Upper lobe of left lung (tissue), 6 donors: ENCODE data around the gene ZNF658. TPM values are rescaled to one million over a fixed set of nuclear protein-coding genes. Genes with fewer than 3 reads are reported as not detected.
"Not testable (repeated sequence)": the region's sequence is repeated elsewhere in the genome, so short reads cannot be mapped to it uniquely, and the experiment has no call there.

Source experiments
- ATAC-seq, 2 donors: fragments of 200-7000 bp; cut with Tn5 transposase; one replicate each; pipeline ENCODE4 v1.9.1; 2022; ENCODE audit warnings: mild to moderate bottlenecking in 2 of 2, moderate library complexity in 2 of 2; ENCODE audit not compliant: low FRiP score in 2 of 2
- DNase-seq, 2 donors: peaks; one replicate each; pipeline ENCODE4 v3.0.0-alpha.2; 2019 to 2020
- H3K27ac ChIP-seq, 4 donors: fragments of 200-600 bp; sonication (generic); one replicate each; pipeline ENCODE4 v1.5.1; 2016 to 2019
- H3K27me3 ChIP-seq, 4 donors: fragments of 200-600 bp; sonication (generic); one replicate each; pipeline ENCODE4 v1.5.1; 2017 to 2019
- H3K36me3 ChIP-seq, 4 donors: fragments of 200-600 bp; sonication (generic); one replicate each; pipeline ENCODE4 v1.5.1; 2016 to 2019
- H3K4me1 ChIP-seq, 4 donors: fragments of 200-600 bp; sonication (generic); one replicate each; pipeline ENCODE4 v1.5.1; 2018 to 2019
- H3K4me3 ChIP-seq, 4 donors: fragments of 200-600 bp; sonication (generic); one replicate each; pipeline ENCODE4 v1.5.1; 2017 to 2019; ENCODE audit warnings: mild to moderate bottlenecking in 2 of 4, moderate library complexity in 1 of 4
- H3K9me3 ChIP-seq, 4 donors: fragments of 200-600 bp; sonication (generic); one replicate each; pipeline ENCODE4 v1.5.1; 2018 to 2019
- POLR2A ChIP-seq, 4 donors: fragments of 450-650 bp; IDR thresholded peaks; one replicate each; pipeline ENCODE4 v1.5.1; 2016 to 2017; ENCODE audit warnings: antibody characterized with exemption in 4 of 4, mild to moderate bottlenecking in 2 of 4
- POLR2AphosphoS5 ChIP-seq, 2 donors: sonication (generic); formaldehyde crosslinking; IDR thresholded peaks; one replicate each; pipeline ENCODE4 v1.5.1; 2017; ENCODE audit warnings: antibody characterized with exemption in 2 of 2
- WGBS, 2 donors: methylation state at CpG; one replicate each; pipeline ENCODE4 v1.1.5; 2017 to 2018; 5-methylcytosine and 5-hydroxymethylcytosine counted together
- total RNA-seq, 6 donors: library from RNA; depleted of rRNA in 4 of 6; stranded (reverse); fragments of >200 nt in 4 of 6; gene quantifications; one replicate each; pipeline versions ENCODE4 v1.1.0 to v1.2.1, GENCODE V29; 2016 to 2021
- donor health status: DM: no; HTN: no; CAD: no; lungs with moderate emphysema.
- donor health status: DM: no; HTN: yes; CAD: no; lungs with severe emphysema.

Gene ZNF658
- total RNA-seq = 1 to 10 TPM in 5 of 6 donors, under 1 TPM in 1; 0.55 to 6.8 (median 4.6) TPM

DNA sequence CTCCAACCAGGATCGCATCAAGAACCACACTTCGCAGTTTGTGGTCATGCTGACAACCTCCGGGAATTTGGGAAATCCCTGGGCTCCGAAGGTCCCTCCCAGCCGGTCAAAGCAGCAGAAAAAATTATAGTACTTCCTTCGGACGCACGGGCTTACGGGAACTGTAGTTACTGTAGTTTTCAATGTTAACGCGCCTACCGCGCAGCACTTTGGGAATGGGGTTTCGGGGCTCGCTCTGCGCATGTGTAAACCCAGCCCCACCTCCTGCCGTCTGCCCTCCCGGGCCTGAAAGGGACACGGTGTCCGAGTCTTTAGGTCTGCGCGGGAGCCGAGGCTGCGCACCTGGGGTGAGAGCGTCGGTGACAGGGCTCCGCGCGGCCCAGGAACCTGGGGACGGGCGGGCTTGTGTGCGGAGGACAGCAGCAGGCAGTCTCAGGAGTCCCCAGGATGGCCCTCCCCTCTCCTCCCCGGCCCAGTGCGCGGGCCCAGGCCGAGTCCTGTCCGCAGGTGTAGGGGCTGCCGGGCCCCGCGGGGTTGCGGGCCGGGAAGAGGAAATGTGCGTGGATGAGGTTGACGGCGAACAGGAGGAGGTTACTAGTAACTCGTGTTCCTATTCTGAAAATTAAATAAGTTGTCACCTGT, at the start of gene ZNF658:
ZNF658 (plus strand) TSS at position 236 of the 642 bp plus-strand sequence. CDS start 2,837 bp downstream, outside the sequence.
- DNase-seq (peak; percentile 83 to 88), ATAC-seq (peak; percentile 98 to 99)
- TF ChIP-seq POLR2AphosphoS5 (IDR thresholded peaks at IDR 0.05) = peak in 1 of 2 donors; percentile 52
- peak in 1 of 4 donors; percentile 34 for TF ChIP-seq POLR2A (IDR thresholded peaks at IDR 0.05)
- not testable (repeated sequence) for H3K4me1 ChIP-seq, H3K36me3 ChIP-seq, H3K27me3 ChIP-seq, H3K9me3 ChIP-seq
- Histone ChIP-seq H3K27ac (peak within 1 kb of the TSS in 3 of 4 donors; percentile 61 to 81 (median 69)), H3K4me3 (peak within 1 kb of the TSS; percentile 1 to 58 (median 50))
- WGBS, 2 donors = 0% methylated on average over 16 to 26 of the region's 46 CpGs

DNA sequence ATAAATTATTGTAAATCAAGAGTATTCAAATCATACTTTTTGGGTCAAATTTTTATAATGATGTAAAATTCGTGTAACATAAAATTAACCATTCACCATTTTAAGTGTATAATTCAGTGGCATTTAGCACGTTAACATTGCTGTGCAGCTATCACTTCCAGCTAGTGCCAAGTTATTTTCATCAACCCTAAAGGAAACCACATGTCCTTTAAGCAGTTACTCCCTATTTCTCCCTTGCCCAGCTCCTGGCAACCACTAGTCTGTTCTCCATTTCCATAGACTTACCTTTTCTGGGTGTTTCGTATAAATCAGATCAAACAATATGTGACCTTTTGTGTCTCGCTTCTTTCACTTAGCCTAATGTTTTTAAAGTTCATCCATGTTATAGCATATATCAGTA, 38.8 kb upstream of the ZNF658 start:
- no CpG with 5 or more reads among the region's 4 CpGs for WGBS, 2 donors

DNA sequence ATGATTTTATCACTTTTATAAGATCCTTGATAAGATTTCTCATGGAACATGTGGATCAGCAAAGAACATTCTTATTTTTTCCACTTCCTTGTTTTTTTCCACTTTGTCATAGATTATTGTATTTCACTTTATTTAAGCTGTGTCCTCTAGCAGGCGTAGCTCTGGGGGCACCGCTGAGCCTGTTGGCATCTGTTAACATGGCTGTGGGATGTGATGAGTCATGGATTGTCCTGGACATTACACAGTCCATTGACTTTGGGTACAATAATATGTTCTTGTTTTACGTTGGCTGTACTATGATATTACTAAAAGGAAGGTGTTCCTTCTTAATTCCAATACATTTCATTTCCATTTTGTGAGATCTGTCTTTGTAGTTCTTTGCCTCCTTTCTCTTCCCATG, 31.9 kb upstream of the ZNF658 start:
- not testable (repeated sequence) for ATAC-seq, H3K9me3 ChIP-seq

More for the DNA sequence above, 38.8 kb upstream of the ZNF658 start:
- H3K9me3 ChIP-seq, ATAC-seq, H3K4me1 ChIP-seq, H3K4me3 ChIP-seq, H3K27ac ChIP-seq, H3K27me3 ChIP-seq, DNase-seq, H3K36me3 ChIP-seq: not testable (repeated sequence)

DNA sequence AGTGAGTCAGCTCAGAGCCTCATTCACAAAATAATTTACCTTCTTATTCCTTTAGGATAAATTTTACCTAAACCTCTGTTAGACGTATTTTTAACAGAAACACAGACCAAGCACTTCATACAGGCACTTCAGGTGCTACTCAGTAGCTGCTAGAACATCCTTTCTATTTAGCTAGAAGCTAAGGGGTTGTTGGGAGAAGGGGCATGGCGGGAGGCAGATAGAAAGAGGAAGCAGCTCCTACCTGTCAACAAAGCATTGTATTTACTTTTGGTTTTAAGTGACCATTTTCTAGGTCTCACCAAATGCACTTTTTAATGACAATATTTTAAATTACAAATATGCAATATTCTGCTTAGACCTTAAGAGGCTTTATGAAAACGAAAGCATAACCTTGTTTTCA, 19.9 kb upstream of the ZNF658 start:
- not testable (repeated sequence) for H3K36me3 ChIP-seq, H3K27me3 ChIP-seq, ATAC-seq, DNase-seq, H3K4me3 ChIP-seq, H3K9me3 ChIP-seq, H3K4me1 ChIP-seq, H3K27ac ChIP-seq
- 47 to 66% methylated on average over 3 of the region's 3 CpGs for WGBS, 2 donors

More for the DNA sequence above, 31.9 kb upstream of the ZNF658 start:
- not testable (repeated sequence) for H3K27ac ChIP-seq, H3K4me1 ChIP-seq, H3K27me3 ChIP-seq, H3K36me3 ChIP-seq, H3K4me3 ChIP-seq, DNase-seq
- 82 to 90% methylated on average over 2 of the region's 3 CpGs for WGBS, 2 donors

DNA sequence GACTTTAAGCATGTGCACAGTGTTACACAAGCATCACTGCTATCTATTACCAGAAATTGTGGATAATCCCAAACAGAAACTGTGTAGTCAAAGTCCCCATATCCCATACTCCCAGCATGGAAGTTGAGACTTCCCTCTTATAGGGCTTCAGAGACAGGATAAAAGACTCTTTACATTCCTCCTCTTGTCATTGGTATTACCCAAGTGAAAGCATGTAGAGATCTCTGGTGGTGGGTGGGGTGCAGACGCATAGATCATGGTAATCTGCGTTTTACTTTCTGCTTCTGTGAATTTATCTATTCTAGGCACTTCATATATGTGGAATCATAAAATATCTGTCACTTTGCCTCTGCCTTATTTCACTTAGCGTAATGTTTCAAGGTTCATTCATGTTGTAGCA, 18.7 kb upstream of the ZNF658 start:
- 83 to 92% methylated on average over 2 to 3 of the region's 3 CpGs for WGBS, 2 donors
- H3K9me3 ChIP-seq, H3K4me1 ChIP-seq, H3K36me3 ChIP-seq, DNase-seq, H3K27me3 ChIP-seq, H3K4me3 ChIP-seq, ATAC-seq, H3K27ac ChIP-seq: not testable (repeated sequence)

DNA sequence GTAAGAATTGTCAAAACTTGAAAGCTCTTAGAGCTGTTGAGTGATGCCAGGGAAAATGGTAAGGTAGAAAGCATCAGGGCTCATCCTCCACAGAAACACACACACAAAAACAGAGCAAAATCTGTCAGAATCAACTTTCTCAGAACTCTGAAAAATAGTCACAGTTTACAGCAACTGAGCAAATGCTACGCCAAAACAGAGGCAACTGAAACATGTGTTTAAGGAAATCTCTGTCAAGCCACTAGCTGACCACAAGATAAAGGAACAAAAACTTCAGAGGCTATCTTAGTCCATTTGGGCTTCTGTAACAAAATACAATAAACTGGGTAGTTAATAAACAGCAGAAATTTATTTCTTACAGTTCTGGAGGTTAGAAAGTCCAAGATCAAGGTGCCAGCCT, 10.2 kb upstream of the ZNF658 start:
- H3K4me1 ChIP-seq, H3K9me3 ChIP-seq, ATAC-seq, DNase-seq, H3K27me3 ChIP-seq, H3K27ac ChIP-seq, H3K4me3 ChIP-seq, H3K36me3 ChIP-seq: not testable (repeated sequence)
- WGBS, 2 donors = 86% methylated on average over 1 of the region's 1 CpG; no CpG with 5 or more reads in 1 of the 2 donors

DNA sequence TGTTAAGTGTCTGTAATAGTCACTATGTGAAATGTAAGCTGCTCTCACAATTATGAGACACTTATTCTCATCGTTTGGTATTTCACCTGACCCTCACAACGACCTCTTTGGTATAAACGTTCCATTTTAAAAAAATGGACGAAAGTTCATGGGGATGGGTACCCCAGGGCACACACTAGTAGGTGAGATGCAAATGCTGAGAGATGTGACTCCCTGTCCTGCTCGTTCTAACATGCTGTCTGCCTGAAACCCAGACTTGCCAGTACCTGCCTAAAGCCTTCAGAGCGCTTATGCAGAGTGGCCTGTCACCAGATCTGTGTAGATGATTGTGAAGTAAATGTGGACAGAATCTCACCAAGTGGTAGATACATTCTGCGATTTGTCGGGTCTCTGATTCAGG, 616 bp downstream of the ZNF658 start:
- peak; percentile 6 to 20 for ATAC-seq
- H3K9me3 ChIP-seq, DNase-seq, H3K36me3 ChIP-seq, H3K4me1 ChIP-seq, H3K27me3 ChIP-seq: not testable (repeated sequence)
- peak overlapping the region in 3 of 4 donors; percentile 61 to 81 (median 69) for H3K27ac ChIP-seq
- WGBS, 2 donors = 5 to 16% methylated on average over 4 to 6 of the region's 8 CpGs
- H3K4me3 ChIP-seq = peak overlapping the region; percentile 1 to 58 (median 50)

DNA sequence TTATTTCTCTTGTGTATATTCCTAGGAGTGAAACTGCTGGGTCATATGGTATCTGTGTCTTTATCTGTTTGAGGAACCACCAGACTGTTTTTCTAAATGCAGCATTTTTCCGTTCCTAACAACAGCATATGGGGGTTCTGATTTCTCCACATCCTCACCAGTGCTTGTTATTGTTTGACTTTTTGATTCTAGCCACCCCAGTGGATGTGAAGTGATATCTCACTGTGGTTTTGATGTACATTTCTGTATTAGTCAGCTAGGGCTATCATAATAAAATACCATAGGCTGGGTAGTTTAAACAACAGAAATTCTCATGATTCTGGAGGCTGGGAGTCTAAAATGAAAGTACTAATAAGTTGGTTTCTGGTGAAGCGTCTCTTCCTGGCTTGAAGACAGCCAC, 9.0 kb downstream of the ZNF658 start:
- DNase-seq, H3K27ac ChIP-seq, H3K9me3 ChIP-seq, ATAC-seq, H3K4me3 ChIP-seq, H3K4me1 ChIP-seq, H3K27me3 ChIP-seq: not testable (repeated sequence)
- WGBS, 2 donors = 95 to 100% methylated on average over 2 of the region's 2 CpGs
- peaks cover 0 to 11% (median 6%) of the 10 kb centered on the region in 4 donors for H3K36me3 ChIP-seq

DNA sequence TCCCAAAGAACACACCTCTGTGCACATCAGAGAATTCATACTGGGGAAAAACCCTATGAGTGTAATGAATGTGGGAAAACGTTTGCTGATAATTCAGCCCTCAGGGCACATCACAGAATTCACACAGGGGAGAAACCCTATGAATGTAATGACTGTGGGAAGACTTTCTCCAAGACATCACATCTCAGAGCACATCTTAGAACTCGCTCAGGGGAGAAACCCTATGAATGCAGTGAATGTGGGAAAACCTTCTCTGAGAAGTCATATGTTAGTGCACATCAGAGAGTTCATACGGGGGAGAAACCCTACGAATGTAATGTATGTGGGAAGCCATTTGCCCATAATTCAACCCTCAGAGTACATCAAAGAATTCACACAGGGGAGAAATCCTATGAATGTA, 19.5 kb downstream of the ZNF658 start:
- not testable (repeated sequence) for ATAC-seq, H3K27me3 ChIP-seq, H3K36me3 ChIP-seq, DNase-seq, H3K27ac ChIP-seq, H3K4me1 ChIP-seq, H3K4me3 ChIP-seq
- H3K9me3 ChIP-seq = peaks cover 3 to 22% (median 6%) of the 10 kb centered on the region in 4 donors
- 77 to 100% methylated on average over 1 to 3 of the region's 4 CpGs for WGBS, 2 donors

DNA sequence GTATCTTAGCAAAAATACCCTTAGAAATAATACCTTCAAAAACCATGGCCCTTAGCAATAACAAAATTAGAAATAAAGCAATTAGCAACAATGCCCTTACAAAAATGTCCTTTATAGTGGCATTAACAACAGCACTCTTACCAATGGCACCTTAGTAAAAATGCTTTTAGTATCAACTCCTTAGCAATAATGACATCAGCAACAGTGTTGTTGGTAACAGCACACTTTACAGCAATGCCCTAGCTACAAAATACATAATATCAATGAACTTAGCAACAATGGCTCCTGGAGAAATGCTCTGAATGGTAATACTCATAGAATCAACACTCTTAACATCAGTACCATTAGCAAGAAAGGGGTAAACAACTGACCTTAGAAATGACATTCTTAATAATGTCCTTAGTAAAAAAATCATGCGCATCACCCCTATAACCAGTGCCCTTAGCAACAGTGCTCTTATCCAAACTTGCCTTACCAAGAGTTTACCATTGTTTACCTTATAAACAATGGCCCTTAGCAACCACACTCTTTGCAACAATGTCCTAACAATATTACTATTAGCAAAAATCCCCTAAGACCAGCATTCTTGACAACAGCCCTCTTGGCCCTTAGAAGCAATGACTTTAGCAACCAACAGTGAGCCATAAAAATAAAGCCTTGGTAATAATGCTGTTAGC, 35.8 kb downstream of the ZNF658 start:
- WGBS, 2 donors = no CpG with 5 or more reads among the region's 1 CpG
- not testable (repeated sequence) for H3K27ac ChIP-seq, DNase-seq, H3K9me3 ChIP-seq, H3K4me3 ChIP-seq, H3K4me1 ChIP-seq, H3K27me3 ChIP-seq, ATAC-seq, H3K36me3 ChIP-seq

DNA sequence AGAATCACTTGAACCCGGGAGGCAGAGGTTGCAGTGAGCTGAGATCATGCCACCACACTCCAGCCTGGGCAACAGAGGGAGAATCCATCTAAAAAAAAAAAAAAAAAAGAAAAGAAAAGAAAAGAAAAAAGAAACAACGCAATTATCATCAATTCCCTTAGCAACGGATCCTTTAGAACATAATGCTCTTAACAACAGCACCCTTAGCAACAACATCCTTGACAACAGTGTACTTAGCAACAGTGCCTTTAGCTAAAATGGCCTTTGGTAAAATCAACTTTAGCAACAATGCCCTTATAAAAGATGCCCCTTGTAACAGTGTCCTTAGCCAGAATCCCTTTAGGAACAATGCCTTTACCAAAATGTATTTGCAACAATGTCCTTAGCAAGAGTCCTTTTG, 37.1 kb downstream of the ZNF658 start:
- H3K36me3 ChIP-seq, DNase-seq, H3K27ac ChIP-seq, H3K4me3 ChIP-seq, ATAC-seq, H3K4me1 ChIP-seq, H3K27me3 ChIP-seq, H3K9me3 ChIP-seq: not testable (repeated sequence)
- 83 to 90% methylated on average over 1 to 2 of the region's 3 CpGs for WGBS, 2 donors

DNA sequence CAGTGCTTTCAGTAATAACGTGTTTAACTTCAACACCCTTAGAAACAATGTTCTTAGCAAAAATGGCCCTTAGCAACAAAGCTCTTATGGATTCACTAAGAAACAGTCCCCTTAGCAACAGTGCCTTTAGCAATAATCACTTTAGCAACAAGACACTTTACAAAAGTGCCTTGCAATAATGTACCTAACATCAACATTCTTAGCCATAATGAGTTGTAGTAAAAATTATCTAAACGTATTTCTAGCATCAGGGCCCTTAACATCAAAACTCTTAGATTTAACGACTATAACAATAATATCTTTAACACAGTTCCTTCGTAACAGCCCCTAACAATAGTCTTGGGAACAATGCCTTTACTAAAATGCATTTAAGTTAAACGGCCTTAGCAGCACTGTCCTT, 37.8 kb downstream of the ZNF658 start:
- not testable (repeated sequence) for H3K27me3 ChIP-seq, H3K9me3 ChIP-seq, ATAC-seq, DNase-seq, H3K36me3 ChIP-seq, H3K27ac ChIP-seq, H3K4me1 ChIP-seq, H3K4me3 ChIP-seq
- WGBS, 2 donors = 70 to 73% methylated on average over 5 of the region's 5 CpGs
